GM12865 (cell line): ENCODE measurements around the gene KLHL12.
A peak's percentile ranks its signal among the peaks of the same experiment; 100 is the strongest.

Source experiments
- DNase-seq: peaks from one replicate; pipeline ENCODE4 v3.0.0; 2010; ENCODE audit warnings: low read depth
- H3K4me3 ChIP-seq: 2 replicates; pipeline ENCODE4 v1.5.1; 2011; ENCODE audit warnings: mild to moderate bottlenecking, low read depth, low read length, control low read depth
- CTCF ChIP-seq: IDR thresholded peaks from 2 replicates; pipeline ENCODE4 v1.5.1; 2011; ENCODE audit warnings: low read length, control low read depth, low read depth, inconsistent platforms; ENCODE audit not compliant: insufficient read depth; ENCODE audit errors: missing control alignments

Gene KLHL12

GRCh38 chr1:202926581-202927491 lies at the start of gene KLHL12:
TSS of gene KLHL12 (minus strand) at chr1:202927234. CDS start at chr1:202925162, 2,072 bp downstream.
- TF ChIP-seq CTCF, result peak; percentile 60
- peak; percentile 98 for DNase-seq
- peak within 1 kb of the TSS; percentile 74 for H3K4me3 ChIP-seq

- TF ChIP-seq CTCF, result no peak
- H3K4me3 ChIP-seq, result no peak overlapping the region
- DNase-seq, result no peak
Measured at GRCh38 chr1:202976633-202977032, 49.6 kb upstream of the KLHL12 start.

- no peak overlapping the region for H3K4me3 ChIP-seq
- no peak for DNase-seq
- TF ChIP-seq CTCF, result no peak
Measured at GRCh38 chr1:202974856-202975255, 47.8 kb upstream of the KLHL12 start.

- DNase-seq, result no peak
- H3K4me3 ChIP-seq, result no peak overlapping the region
- TF ChIP-seq CTCF, result no peak
Measured at GRCh38 chr1:202972046-202972445, 45.0 kb upstream of the KLHL12 start.

GRCh38 chr1:202968895-202969295 lies 41.9 kb upstream of the KLHL12 start:
- peak; percentile 77 for DNase-seq
- H3K4me3 ChIP-seq, result no peak overlapping the region
- peak; percentile 77 for TF ChIP-seq CTCF

GRCh38 chr1:202968351-202968750 lies 41.3 kb upstream of the KLHL12 start:
- H3K4me3 ChIP-seq, result no peak overlapping the region; the same call in 1 of the 2 replicates
- DNase-seq, result no peak
- no peak for TF ChIP-seq CTCF
